Measurements from ENCODE around the gene CFAP92.
"Not testable (repeated sequence)": the region's sequence is repeated elsewhere in the genome, so short reads cannot be mapped to it uniquely, and the experiment has no call there.

Gene CFAP92

DNA sequence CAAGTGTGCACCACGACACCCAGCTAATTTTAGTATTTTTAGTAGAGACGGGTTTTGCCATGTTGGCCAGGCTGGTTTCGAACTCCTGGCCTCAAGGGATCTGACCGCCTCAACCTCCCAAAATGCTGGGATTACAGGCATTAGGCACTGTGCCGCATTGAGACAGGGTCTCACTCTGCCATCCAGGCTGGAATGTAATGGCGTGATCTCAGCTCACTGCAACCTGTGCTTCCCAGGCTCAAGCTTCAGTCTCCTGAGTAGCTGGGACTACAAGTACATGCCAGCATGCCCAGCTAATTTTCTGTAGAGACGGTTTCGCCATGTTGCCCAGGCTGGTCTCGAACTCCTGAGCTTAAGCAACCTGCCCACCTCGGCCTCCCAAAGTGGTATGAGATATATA is 62.8 kb downstream of the CFAP92 start:
- no peak for DNase-seq

GRCh38 chr3:128929364-128929763 is 64.5 kb downstream of the CFAP92 start:
- no peak for DNase-seq

GRCh38 chr3:128923986-128924385 is 69.9 kb downstream of the CFAP92 start:
- DNase-seq: not testable (repeated sequence)

- no peak for DNase-seq
Measured at GRCh38 chr3:128923576-128923975, 70.3 kb downstream of the CFAP92 start.

DNA sequence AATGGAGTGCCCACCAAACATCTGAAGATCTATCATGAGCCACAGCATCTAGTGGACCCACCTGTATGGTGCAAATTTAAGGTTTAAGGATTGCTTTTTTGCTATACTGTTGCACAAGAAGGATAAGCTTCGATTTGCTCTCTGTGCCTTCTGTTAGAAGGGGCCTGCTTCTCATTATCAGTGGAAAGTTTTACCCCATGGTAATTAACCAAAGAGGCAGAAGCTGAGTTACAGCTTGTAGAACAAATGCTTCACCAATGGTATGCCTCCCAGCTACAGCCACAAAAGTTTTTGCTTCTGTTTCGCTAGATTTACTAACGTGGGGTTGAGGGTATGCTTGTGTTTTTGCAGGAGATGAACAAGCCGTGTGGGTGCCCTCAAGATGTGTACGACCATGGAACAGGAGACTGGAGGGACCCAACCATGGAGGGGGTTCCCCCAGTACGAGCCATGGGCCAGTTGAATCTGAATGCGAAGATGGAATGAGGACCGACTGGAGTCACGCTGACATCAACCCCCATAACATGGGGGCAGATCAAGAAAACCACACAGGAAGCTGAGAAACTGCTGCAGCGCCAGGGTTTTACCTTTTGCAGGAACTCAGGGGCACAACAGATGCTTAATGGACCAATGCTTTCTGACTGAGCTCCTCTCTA is 70.9 kb downstream of the CFAP92 start:
- DNase-seq: no peak

GRCh38 chr3:128919988-128920387 is 73.9 kb downstream of the CFAP92 start:
- no peak for DNase-seq

DNA sequence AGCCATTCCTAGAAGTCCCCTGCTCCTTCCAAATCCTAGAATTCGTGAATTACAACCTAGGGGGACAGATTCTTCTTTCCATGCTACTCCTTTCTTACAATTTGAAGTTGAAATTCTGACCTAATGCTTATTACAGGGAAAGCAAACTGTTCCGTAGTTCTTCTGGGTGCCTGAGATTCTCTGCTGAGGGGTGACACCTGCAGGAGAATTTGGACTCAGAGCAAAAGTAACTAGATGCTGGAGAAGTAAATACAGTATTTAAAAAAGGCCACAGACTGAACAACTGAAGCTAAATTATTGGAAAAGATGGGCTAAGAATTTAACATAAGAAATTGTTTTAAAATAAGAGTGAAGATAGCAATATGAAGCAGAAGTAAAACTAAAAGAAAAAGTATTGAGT is 76.6 kb downstream of the CFAP92 start:
- no peak for DNase-seq

DNA sequence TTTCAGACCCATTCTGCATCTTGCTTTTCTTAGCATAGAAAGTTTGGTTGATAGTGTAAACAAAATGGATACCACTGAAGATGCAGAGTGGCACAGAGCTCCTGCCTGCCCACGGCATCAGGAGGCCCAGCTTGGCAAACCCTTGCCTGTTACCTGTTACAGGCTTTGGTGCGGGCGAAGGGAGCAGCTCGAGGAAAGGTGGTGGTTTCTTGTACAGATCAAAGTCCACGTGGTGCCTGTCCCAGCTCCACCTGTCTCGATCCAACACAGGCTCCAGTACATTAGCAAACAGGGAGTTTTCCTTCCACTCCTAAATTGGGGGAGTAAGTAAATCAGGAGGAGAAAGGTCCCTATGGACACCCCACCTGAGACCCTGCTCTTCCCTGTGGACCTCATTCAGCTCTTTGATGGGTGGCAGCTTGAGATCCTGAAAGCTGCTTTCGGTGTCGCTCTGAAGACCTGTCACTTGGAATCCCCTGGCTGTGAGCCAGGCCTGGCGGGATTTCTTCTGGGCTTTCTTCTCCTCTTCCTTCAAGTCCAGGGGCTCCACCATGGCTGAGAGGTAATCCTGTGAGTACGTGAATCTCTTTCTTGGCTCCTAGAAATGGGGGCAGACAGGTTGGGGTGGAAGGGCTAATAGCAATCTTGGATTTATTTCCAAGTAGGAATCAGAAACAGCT is 78.8 kb downstream of the CFAP92 start:
- no peak for DNase-seq

- DNase-seq: no peak
Measured at GRCh38 chr3:128911911-128912310, 82.0 kb downstream of the CFAP92 start.

- DNase-seq: no peak
Measured at GRCh38 chr3:128910006-128910405, 83.9 kb downstream of the CFAP92 start.

DNA sequence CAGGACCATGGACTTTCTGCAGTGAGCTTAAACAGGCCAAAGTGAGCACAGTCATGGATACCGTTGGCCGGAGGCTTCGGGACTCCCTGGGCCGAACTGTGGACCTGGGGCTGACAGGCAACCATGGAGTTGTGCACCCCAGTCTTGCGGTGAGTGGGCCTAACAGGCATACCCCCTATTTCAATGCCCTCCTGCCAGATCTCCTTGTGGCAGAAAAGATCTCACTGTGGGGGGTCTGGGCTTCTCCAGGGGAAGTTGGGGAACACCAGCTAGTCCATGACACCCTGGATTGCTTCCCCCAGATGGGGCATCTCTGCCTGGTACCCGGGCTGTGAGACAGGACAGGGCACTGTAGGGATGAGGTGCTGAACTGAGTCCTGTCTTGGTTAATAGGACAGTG is 84.9 kb downstream of the CFAP92 start:
- DNase-seq: no peak

- no peak for DNase-seq
Measured at GRCh38 chr3:128907706-128908445, 86.0 kb downstream of the CFAP92 start.

GRCh38 chr3:128906804-128907525 is 86.9 kb downstream of the CFAP92 start:
- no peak for DNase-seq

DNA sequence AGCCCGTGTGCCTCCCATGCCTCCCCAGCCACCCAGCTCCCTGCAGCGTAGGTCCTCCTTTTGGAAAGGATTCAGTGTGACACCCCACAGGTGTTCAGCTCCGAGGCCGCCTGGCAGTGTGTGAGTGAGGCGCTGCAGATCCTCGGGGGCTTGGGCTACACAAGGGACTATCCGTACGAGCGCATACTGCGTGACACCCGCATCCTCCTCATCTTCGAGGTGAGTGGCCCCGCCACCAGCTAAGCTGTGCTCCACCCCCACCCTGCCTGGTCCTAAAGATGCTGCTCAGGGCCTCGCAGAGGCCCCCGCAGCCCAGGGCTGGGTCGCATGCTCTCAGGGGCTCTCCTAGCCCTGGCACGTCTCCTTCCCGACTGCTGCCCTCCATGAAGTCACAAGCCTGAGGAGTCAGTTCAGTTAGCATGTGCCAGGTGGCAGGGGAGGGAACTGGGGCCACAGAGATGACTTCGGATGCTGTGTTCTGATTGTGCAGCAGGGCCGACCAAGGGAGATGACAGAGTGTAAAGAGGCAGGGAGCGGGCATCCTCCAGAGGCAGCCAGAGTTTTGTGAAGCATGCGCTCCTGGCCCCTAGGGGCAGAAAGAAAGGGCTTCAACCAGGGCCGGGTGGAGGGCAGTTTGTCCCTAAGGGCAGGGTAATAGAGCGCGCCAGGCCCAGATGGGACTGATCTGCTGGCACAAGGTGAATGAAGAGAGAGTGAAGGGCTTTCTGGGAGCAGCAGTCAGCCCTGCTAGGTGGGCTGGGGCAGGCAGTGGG is 87.7 kb downstream of the CFAP92 start:
- DNase-seq: no peak

- no peak for DNase-seq
Measured at GRCh38 chr3:128903501-128903900, 90.4 kb downstream of the CFAP92 start.

DNA sequence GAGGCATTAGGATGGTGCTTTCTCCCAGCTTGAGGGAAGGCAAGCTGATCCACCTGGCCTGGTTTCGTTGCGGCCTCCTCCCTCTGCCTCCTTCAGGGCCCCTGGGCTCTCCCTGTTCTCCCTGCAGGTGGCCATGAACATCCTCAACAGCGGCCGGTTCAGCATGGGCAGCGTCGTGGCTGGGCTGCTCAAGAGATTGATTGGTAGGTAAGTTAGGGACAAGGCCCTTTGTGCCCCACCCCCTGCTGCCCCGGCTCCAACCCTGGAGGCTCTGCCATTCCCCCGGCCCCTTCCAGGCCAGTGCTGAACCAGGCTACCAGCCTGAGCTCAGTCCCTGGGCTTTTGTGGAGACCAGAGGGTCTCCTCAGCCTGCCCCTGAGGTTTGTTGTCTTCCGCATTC is 91.5 kb downstream of the CFAP92 start:
- DNase-seq: no peak

GRCh38 chr3:128895843-128896697 is 97.8 kb downstream of the CFAP92 start:
- DNase-seq: no peak

GRCh38 chr3:128889139-128889894 is 104.6 kb downstream of the CFAP92 start:
- no peak for DNase-seq

DNA sequence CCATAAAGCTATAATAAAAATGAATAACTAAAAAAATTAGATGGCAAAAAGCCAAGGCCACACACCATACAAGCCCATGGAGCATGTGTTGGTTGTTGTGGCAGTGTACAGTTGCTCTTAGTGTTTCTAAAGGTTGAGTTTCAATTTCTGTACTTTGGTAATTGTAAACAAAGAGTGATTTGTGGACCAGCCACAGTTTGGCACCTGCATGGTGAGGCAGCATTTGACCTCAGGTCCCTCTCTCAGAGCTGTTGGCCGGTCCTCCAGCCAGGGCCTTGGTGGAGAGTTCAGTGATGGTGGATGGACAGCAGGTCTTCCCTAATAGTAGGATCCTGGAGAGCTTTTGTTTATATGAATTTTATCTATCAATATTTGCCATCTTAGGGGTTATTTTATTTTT is 108.9 kb downstream of the CFAP92 start:
- DNase-seq: no peak

DNA sequence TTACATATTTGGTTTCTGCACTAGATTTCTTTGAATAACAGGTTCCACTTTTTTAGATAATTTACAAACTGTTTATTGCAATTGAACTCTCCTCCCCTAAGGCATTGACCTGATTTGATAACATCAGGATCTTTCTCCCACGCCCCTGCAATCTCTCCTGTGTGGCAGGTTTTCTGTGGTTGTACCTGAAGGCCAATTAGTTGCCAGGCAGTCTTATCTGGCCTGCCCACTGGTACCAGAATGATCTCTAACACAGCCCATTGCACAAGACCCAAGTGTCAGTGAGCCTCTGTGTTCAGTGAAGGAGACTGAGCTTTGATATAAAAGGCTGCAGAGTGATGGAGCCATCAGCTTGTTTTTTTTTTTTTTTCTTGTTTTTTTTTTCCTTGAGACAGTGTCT is 111.2 kb downstream of the CFAP92 start:
- DNase-seq: no peak

- DNase-seq: no peak
Measured at GRCh38 chr3:128881576-128881975, 112.3 kb downstream of the CFAP92 start.

Measured in NCI-H187 treated with DMSO at 0.1 percent for 48 hours (cell line).